ENCODE data around the gene MUCL3. TPM values are rescaled to one million over a fixed set of nuclear protein-coding genes. Genes with fewer than 3 reads are reported as not detected.
A peak's percentile ranks its signal among the peaks of the same experiment; 100 is the strongest.

The MUCL3 gene
- total RNA-seq, 1 donor from 2014 or later: not detected

- no peak for TF ChIP-seq CTCF (IDR thresholded peaks at IDR 0.05; ENCODE audit: unreplicated experiment)
- H3K4me1 Mint-ChIP-seq (ENCODE audit: unreplicated experiment): peaks cover 2% of the 10 kb centered on the region
- no peak for DNase-seq (ENCODE audit: low spot score)
- no peak overlapping the region for H3K27ac Mint-ChIP-seq (ENCODE audit: unreplicated experiment)
- H3K9me3 Mint-ChIP-seq (ENCODE audit: unreplicated experiment): no peaks in the 10 kb centered on the region
- peaks cover 9% of the 10 kb centered on the region for H3K27me3 Mint-ChIP-seq (ENCODE audit: unreplicated experiment)
- no peak overlapping the region for H3K4me3 Mint-ChIP-seq (ENCODE audit: unreplicated experiment)
- peaks cover 5% of the 10 kb centered on the region for H3K36me3 Mint-ChIP-seq (ENCODE audit: low read depth, unreplicated experiment)
Observed at GRCh38 chr6:30894381-30894780, 46.4 kb upstream of the MUCL3 start.

GRCh38 chr6:30894935-30895334 is 45.8 kb upstream of the MUCL3 start:
- H3K4me3 Mint-ChIP-seq (ENCODE audit: unreplicated experiment): peak overlapping the region; percentile 10
- H3K36me3 Mint-ChIP-seq (ENCODE audit: low read depth, unreplicated experiment): peaks cover 5% of the 10 kb centered on the region
- peaks cover 2% of the 10 kb centered on the region for H3K4me1 Mint-ChIP-seq (ENCODE audit: unreplicated experiment)
- peaks cover 9% of the 10 kb centered on the region for H3K27me3 Mint-ChIP-seq (ENCODE audit: unreplicated experiment)
- no peak for DNase-seq (ENCODE audit: low spot score)
- peak overlapping the region; percentile 3 for H3K27ac Mint-ChIP-seq (ENCODE audit: unreplicated experiment)
- no peaks in the 10 kb centered on the region for H3K9me3 Mint-ChIP-seq (ENCODE audit: unreplicated experiment)
- no peak for TF ChIP-seq CTCF (IDR thresholded peaks at IDR 0.05; ENCODE audit: unreplicated experiment)

GRCh38 chr6:30895343-30895742 is 45.4 kb upstream of the MUCL3 start:
- Mint-ChIP-seq H3K27ac (ENCODE audit: unreplicated experiment) (no peak overlapping the region), H3K4me1 (ENCODE audit: unreplicated experiment) (peaks cover 2% of the 10 kb centered on the region), H3K4me3 (ENCODE audit: unreplicated experiment) (no peak overlapping the region), H3K9me3 (ENCODE audit: unreplicated experiment) (no peaks in the 10 kb centered on the region), H3K27me3 (ENCODE audit: unreplicated experiment) (peaks cover 9% of the 10 kb centered on the region), H3K36me3 (ENCODE audit: low read depth, unreplicated experiment) (peaks cover 5% of the 10 kb centered on the region)
- TF ChIP-seq CTCF (IDR thresholded peaks at IDR 0.05; ENCODE audit: unreplicated experiment): no peak
- no peak for DNase-seq (ENCODE audit: low spot score)

- Mint-ChIP-seq H3K4me1 (ENCODE audit: unreplicated experiment) (peaks cover 2% of the 10 kb centered on the region), H3K4me3 (ENCODE audit: unreplicated experiment) (no peak overlapping the region), H3K9me3 (ENCODE audit: unreplicated experiment) (no peaks in the 10 kb centered on the region), H3K27me3 (ENCODE audit: unreplicated experiment) (peaks cover 9% of the 10 kb centered on the region), H3K36me3 (ENCODE audit: low read depth, unreplicated experiment) (peaks cover 5% of the 10 kb centered on the region), H3K27ac (ENCODE audit: unreplicated experiment) (no peak overlapping the region)
- no peak for DNase-seq (ENCODE audit: low spot score)
- TF ChIP-seq CTCF (IDR thresholded peaks at IDR 0.05; ENCODE audit: unreplicated experiment): no peak
Observed at GRCh38 chr6:30896541-30896940, 44.2 kb upstream of the MUCL3 start.

GRCh38 chr6:30897882-30898281 is 42.9 kb upstream of the MUCL3 start:
- peaks cover 5% of the 10 kb centered on the region for H3K27me3 Mint-ChIP-seq (ENCODE audit: unreplicated experiment)
- no peaks in the 10 kb centered on the region for H3K9me3 Mint-ChIP-seq (ENCODE audit: unreplicated experiment)
- no peak for TF ChIP-seq CTCF (IDR thresholded peaks at IDR 0.05; ENCODE audit: unreplicated experiment)
- no peak overlapping the region for H3K4me3 Mint-ChIP-seq (ENCODE audit: unreplicated experiment)
- no peaks in the 10 kb centered on the region for H3K4me1 Mint-ChIP-seq (ENCODE audit: unreplicated experiment)
- no peaks in the 10 kb centered on the region for H3K36me3 Mint-ChIP-seq (ENCODE audit: low read depth, unreplicated experiment)
- DNase-seq (ENCODE audit: low spot score): no peak
- H3K27ac Mint-ChIP-seq (ENCODE audit: unreplicated experiment): no peak overlapping the region

Measured in endothelial cell (in vitro differentiated cells).